ENCODE measurements around the gene MSANTD2. TPM values are rescaled to one million over a fixed set of nuclear protein-coding genes. Genes with fewer than 3 reads are reported as not detected.

MSANTD2 gene
- polyA plus RNA-seq, 1 of the 3 experiments (the other 2 are of a cell fraction): 6.4 TPM

DNA sequence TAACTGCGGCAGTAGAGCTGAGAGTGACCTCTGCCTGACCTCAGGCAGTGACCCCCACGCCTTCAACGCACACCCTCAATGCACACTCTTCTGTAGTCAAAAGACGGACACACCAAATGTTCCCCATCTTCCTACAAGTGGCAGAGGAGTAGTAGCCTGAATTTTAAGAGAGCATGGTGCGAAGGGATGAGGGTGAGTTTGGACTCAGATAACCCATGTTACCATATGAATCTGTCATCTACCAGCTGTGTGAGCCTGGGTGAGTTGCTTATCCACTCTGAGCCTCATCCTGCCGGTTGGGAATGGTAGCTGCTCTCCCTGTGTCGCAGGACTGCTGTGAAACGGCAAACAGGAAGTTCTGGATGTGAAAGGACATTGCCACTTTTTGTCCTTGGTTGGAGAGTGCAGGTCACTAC lies 44.5 kb upstream of the MSANTD2 start:
- H2AFZ ChIP-seq (ENCODE audit: low read depth): no peak overlapping the region
- ChIA-PET CTCF (interaction anchor here (0.9 to 17.8 kb wide), 5 partner anchors 8 to 172 kb away, joined by 3 to 220 read pairs (median 3); partner anchors contain the start of genes ROBO3 and SIAE), POLR2A (interaction anchor here (0.9 kb wide), 1 partner anchor 45 kb away, joined by 3 read pairs; the partner anchor contains the start of gene MSANTD2)

DNA sequence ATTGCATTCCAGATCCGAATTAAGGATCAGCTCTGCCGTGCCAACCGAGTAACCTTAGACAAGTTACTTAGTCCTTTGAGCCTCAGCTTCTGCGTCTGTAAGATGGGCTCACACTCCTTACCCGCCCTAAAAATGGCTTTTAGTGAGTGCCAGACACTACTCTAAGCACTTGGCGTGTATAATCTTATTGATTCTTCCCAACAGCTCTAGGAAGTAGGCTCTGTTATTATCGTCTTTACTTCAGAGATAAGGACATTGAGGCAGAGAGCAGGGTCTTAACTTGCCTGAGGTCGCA lies 43.4 kb upstream of the MSANTD2 start:
- no peak overlapping the region for H3K4me2 ChIP-seq
- H3K4me3 ChIP-seq (ENCODE audit: low read depth in 2 of 2, low read length in 1 of 2): no peak overlapping the region
- H3K36me3 ChIP-seq (replicated peaks in 1 of 2; ENCODE audit: control insufficient read depth in 1 of 2, insufficient read depth in 2 of 2, low read length in 1 of 2): no peaks in the 10 kb centered on the region
- H3K9me3 ChIP-seq: no peaks in the 10 kb centered on the region
- H3K9ac ChIP-seq: no peak overlapping the region
- no peaks in the 10 kb centered on the region for H3K79me2 ChIP-seq (ENCODE audit: insufficient read depth)
- H4K20me1 ChIP-seq (ENCODE audit: insufficient read depth): no peaks in the 10 kb centered on the region
- ChIA-PET CTCF (interaction anchor here (0.8 to 17.8 kb wide), 5 partner anchors 8 to 174 kb away, joined by 3 to 220 read pairs (median 3); partner anchors contain the start of genes ROBO3, SIAE and SPA17), POLR2A (interaction anchor here (0.9 to 1.1 kb wide), 2 partner anchors 43 kb away, joined by 3 read pairs; partner anchors contain the start of gene MSANTD2)
- H3K9me2 ChIP-seq: no peaks in the 10 kb centered on the region
- H2AFZ ChIP-seq (ENCODE audit: low read depth): no peak overlapping the region
- no peak overlapping the region for H3K27ac ChIP-seq (ENCODE audit: low read depth in 2 of 2, low read length in 1 of 2)
- WGBS (ENCODE audit: low lambda C conversion rate): 64% methylated on average over 8 of the region's 8 CpGs
- peaks cover 0 to 12% of the 10 kb centered on the region in 2 experiments; a peak in 1 of 4 replicates for H3K4me1 ChIP-seq (ENCODE audit: control insufficient read depth in 1 of 2, insufficient read depth in 2 of 2, low read depth in 1 of 2, low read length in 1 of 2)
- H3K27me3 ChIP-seq (ENCODE audit: insufficient read depth): peaks cover 44% of the 10 kb centered on the region; the same call in 1 of the 2 replicates
- no peak for DNase-seq
- no peaks in the 10 kb centered on the region for H3F3A ChIP-seq (replicated peaks; ENCODE audit: insufficient read depth)
- TF ChIP-seq, protein P1, sequence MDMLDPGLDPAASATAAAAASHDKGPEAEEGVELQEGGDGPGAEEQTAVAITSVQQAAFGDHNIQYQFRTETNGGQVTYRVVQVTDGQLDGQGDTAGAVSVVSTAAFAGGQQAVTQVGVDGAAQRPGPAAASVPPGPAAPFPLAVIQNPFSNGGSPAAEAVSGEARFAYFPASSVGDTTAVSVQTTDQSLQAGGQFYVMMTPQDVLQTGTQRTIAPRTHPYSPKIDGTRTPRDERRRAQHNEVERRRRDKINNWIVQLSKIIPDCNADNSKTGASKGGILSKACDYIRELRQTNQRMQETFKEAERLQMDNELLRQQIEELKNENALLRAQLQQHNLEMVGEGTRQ (IDR thresholded peaks at IDR 0.05; ENCODE audit: borderline replicate concordance, low read depth, low read length): no peak
- TF ChIP-seq FOXM1 (IDR thresholded peaks at IDR 0.05; ENCODE audit: low read depth) (no peak), RAD21 (IDR thresholded peaks at IDR 0.05; ENCODE audit: low read length) (no peak), FOSL2 (IDR thresholded peaks at IDR 0.05; ENCODE audit: borderline replicate concordance, low read depth) (no peak), RFX5 (IDR thresholded peaks at IDR 0.05; ENCODE audit: low read length) (no peak), TEAD4 (IDR thresholded peaks at IDR 0.05; ENCODE audit: borderline replicate concordance, insufficient read depth) (no peak), TAF1 (IDR thresholded peaks at IDR 0.05; ENCODE audit: borderline replicate concordance, low read depth, low read length) (no peak), GABPA (IDR thresholded peaks at IDR 0.05; ENCODE audit: low read depth) (no peak), JUND (IDR thresholded peaks at IDR 0.05) (no peak), POLR2AphosphoS5 (IDR thresholded peaks at IDR 0.05; ENCODE audit: low read depth, low read length) (no peak), ELF1 (IDR thresholded peaks at IDR 0.05) (no peak), CHD2 (IDR thresholded peaks at IDR 0.05; ENCODE audit: low read length, partially characterized antibody) (no peak), RCOR1 (IDR thresholded peaks at IDR 0.05; ENCODE audit: low read length) (no peak)
- TF ChIP-seq, protein P2, sequence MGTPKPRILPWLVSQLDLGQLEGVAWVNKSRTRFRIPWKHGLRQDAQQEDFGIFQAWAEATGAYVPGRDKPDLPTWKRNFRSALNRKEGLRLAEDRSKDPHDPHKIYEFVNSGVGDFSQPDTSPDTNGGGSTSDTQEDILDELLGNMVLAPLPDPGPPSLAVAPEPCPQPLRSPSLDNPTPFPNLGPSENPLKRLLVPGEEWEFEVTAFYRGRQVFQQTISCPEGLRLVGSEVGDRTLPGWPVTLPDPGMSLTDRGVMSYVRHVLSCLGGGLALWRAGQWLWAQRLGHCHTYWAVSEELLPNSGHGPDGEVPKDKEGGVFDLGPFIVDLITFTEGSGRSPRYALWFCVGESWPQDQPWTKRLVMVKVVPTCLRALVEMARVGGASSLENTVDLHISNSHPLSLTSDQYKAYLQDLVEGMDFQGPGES (IDR thresholded peaks at IDR 0.05; ENCODE audit: low read depth, low read length): no peak
- TF ChIP-seq, protein P3, sequence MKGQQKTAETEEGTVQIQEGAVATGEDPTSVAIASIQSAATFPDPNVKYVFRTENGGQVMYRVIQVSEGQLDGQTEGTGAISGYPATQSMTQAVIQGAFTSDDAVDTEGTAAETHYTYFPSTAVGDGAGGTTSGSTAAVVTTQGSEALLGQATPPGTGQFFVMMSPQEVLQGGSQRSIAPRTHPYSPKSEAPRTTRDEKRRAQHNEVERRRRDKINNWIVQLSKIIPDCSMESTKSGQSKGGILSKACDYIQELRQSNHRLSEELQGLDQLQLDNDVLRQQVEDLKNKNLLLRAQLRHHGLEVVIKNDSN (IDR thresholded peaks at IDR 0.05; ENCODE audit: borderline replicate concordance, low read depth): no peak
- TF ChIP-seq, protein P4, sequence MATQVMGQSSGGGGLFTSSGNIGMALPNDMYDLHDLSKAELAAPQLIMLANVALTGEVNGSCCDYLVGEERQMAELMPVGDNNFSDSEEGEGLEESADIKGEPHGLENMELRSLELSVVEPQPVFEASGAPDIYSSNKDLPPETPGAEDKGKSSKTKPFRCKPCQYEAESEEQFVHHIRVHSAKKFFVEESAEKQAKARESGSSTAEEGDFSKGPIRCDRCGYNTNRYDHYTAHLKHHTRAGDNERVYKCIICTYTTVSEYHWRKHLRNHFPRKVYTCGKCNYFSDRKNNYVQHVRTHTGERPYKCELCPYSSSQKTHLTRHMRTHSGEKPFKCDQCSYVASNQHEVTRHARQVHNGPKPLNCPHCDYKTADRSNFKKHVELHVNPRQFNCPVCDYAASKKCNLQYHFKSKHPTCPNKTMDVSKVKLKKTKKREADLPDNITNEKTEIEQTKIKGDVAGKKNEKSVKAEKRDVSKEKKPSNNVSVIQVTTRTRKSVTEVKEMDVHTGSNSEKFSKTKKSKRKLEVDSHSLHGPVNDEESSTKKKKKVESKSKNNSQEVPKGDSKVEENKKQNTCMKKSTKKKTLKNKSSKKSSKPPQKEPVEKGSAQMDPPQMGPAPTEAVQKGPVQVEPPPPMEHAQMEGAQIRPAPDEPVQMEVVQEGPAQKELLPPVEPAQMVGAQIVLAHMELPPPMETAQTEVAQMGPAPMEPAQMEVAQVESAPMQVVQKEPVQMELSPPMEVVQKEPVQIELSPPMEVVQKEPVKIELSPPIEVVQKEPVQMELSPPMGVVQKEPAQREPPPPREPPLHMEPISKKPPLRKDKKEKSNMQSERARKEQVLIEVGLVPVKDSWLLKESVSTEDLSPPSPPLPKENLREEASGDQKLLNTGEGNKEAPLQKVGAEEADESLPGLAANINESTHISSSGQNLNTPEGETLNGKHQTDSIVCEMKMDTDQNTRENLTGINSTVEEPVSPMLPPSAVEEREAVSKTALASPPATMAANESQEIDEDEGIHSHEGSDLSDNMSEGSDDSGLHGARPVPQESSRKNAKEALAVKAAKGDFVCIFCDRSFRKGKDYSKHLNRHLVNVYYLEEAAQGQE (IDR thresholded peaks at IDR 0.05; ENCODE audit: low read depth, low read length): no peak

More for the DNA sequence above, 44.5 kb upstream of the MSANTD2 start:
- Histone ChIP-seq H3K9me2 (no peaks in the 10 kb centered on the region), H3K27me3 (ENCODE audit: insufficient read depth) (peaks cover 55% of the 10 kb centered on the region; the same call in 1 of the 2 replicates), H4K20me1 (ENCODE audit: insufficient read depth) (no peaks in the 10 kb centered on the region), H3K9ac (no peak overlapping the region), H3K79me2 (ENCODE audit: insufficient read depth) (no peaks in the 10 kb centered on the region), H3K4me2 (no peak overlapping the region), H3K9me3 (no peaks in the 10 kb centered on the region), H3K4me1 (ENCODE audit: control insufficient read depth in 1 of 2, insufficient read depth in 2 of 2, low read depth in 1 of 2, low read length in 1 of 2) (peaks cover 0 to 12% of the 10 kb centered on the region in 2 experiments; a peak in 1 of 4 replicates), H3K36me3 (replicated peaks in 1 of 2; ENCODE audit: control insufficient read depth in 1 of 2, insufficient read depth in 2 of 2, low read length in 1 of 2) (no peaks in the 10 kb centered on the region), H3K27ac (ENCODE audit: low read depth in 2 of 2, low read length in 1 of 2) (no peak overlapping the region), H3F3A (replicated peaks; ENCODE audit: insufficient read depth) (no peaks in the 10 kb centered on the region), H3K4me3 (ENCODE audit: low read depth in 2 of 2, low read length in 1 of 2) (no peak overlapping the region)
- WGBS (ENCODE audit: low lambda C conversion rate): 89% methylated on average over 5 of the region's 8 CpGs
- TF ChIP-seq TEAD4 (IDR thresholded peaks at IDR 0.05; ENCODE audit: borderline replicate concordance, insufficient read depth) (no peak), GABPA (IDR thresholded peaks at IDR 0.05; ENCODE audit: low read depth) (no peak), EZH2phosphoT487 (IDR thresholded peaks at IDR 0.05; ENCODE audit: borderline replicate concordance, low read depth) (no peak), TCF12 (IDR thresholded peaks at IDR 0.05) (no peak)
- TF ChIP-seq, protein P5, sequence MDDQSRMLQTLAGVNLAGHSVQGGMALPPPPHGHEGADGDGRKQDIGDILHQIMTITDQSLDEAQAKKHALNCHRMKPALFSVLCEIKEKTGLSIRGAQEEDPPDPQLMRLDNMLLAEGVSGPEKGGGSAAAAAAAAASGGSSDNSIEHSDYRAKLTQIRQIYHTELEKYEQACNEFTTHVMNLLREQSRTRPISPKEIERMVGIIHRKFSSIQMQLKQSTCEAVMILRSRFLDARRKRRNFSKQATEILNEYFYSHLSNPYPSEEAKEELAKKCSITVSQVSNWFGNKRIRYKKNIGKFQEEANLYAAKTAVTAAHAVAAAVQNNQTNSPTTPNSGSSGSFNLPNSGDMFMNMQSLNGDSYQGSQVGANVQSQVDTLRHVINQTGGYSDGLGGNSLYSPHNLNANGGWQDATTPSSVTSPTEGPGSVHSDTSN (IDR thresholded peaks at IDR 0.05): no peak
- DNase-seq: peak; percentile 16

Data from SK-N-SH (cell line).